Nephron progenitor cell (in vitro differentiated cells): ENCODE measurements around the gene TBCD.

Experiments
- DNase-seq: peaks from one replicate; pipeline ENCODE4 v3.0.0; 2021
- H3K27ac Mint-ChIP-seq: 2 replicates; pipeline ENCODE4 v1.8.0; 2021; ENCODE audit warnings: mild to moderate bottlenecking, moderate library complexity, mixed read lengths
- H3K27me3 Mint-ChIP-seq: 2 replicates; pipeline ENCODE4 v1.8.0; 2021; ENCODE audit warnings: mild to moderate bottlenecking, low read depth, mixed read lengths; ENCODE audit not compliant: poor library complexity
- H3K36me3 Mint-ChIP-seq: 2 replicates; pipeline ENCODE4 v1.8.0; 2021; ENCODE audit warnings: low read depth, mixed read lengths
- H3K4me1 Mint-ChIP-seq: 2 replicates; pipeline ENCODE4 v1.8.0; 2021; ENCODE audit warnings: mixed read lengths
- H3K4me3 Mint-ChIP-seq: 2 replicates; pipeline ENCODE4 v1.8.0; 2021; ENCODE audit warnings: mild to moderate bottlenecking, moderate library complexity, mixed read lengths
- H3K9me3 Mint-ChIP-seq: 2 replicates; pipeline ENCODE4 v1.8.0; 2021; ENCODE audit warnings: mild to moderate bottlenecking, moderate library complexity, mixed read lengths
- TF ChIP-seq, protein P1 (sequence below): fragments of 200-600 bp; sonication (generic); IDR thresholded peaks from 2 replicates; pipeline ENCODE4 v1.5.0; 2021; ENCODE audit warnings: antibody characterized with exemption

TBCD gene

DNA sequence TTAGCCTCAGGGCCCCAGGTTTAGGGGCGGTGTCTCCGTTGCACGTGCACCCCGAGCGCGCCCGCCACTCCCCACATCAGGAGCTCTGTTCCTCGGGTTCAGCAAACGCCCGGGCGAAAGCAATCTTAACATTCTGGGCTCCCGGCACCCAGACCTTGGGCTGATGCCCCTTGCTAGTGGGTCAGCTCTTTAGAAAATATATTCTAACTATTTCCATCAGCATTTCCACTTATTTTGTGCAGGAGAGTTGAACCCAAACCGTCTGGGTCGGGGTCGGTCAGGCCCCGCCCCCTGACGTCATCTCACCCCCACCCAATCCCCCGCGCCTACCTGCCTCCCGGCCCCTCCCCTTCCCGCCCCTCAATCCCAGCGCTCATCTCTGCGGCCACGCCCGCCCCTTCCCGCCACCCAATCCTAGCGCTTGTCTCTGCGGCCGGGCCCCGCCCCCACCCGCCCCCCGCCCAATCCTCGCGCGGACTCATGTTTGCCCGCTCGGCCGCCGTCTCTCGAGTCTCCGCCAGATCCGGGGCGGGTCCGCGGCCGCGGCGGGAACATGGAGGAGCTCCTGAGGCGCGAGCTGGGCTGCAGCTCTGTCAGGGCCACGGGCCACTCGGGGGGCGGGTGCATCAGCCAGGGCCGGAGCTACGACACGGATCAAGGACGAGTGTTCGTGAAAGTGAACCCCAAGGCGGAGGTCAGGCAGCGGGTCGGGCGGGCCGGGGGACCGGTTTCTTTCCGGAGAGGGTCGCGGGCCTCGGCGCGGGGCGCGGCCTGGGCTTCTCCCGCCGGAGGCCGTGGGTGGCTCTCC is 35.5 kb upstream of the TBCD start, which contains the start of gene FN3KRP:
Gene FN3KRP (plus strand): TSS at position 504 of the 808 bp plus-strand sequence. CDS start 50 bp downstream, at position 554.
- H3K4me3 Mint-ChIP-seq = peak within 1 kb of the TSS; percentile 94
- TF ChIP-seq, protein P1, sequence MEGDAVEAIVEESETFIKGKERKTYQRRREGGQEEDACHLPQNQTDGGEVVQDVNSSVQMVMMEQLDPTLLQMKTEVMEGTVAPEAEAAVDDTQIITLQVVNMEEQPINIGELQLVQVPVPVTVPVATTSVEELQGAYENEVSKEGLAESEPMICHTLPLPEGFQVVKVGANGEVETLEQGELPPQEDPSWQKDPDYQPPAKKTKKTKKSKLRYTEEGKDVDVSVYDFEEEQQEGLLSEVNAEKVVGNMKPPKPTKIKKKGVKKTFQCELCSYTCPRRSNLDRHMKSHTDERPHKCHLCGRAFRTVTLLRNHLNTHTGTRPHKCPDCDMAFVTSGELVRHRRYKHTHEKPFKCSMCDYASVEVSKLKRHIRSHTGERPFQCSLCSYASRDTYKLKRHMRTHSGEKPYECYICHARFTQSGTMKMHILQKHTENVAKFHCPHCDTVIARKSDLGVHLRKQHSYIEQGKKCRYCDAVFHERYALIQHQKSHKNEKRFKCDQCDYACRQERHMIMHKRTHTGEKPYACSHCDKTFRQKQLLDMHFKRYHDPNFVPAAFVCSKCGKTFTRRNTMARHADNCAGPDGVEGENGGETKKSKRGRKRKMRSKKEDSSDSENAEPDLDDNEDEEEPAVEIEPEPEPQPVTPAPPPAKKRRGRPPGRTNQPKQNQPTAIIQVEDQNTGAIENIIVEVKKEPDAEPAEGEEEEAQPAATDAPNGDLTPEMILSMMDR = no peak
- H3K4me1 Mint-ChIP-seq = peaks cover 25% of the 10 kb centered on the region
- H3K36me3 Mint-ChIP-seq = peaks cover 20% of the 10 kb centered on the region
- peaks cover 10% of the 10 kb centered on the region for H3K27me3 Mint-ChIP-seq
- DNase-seq = peak; percentile 95
- H3K27ac Mint-ChIP-seq = peak within 1 kb of the TSS; percentile 51
- no peaks in the 10 kb centered on the region for H3K9me3 Mint-ChIP-seq

DNA sequence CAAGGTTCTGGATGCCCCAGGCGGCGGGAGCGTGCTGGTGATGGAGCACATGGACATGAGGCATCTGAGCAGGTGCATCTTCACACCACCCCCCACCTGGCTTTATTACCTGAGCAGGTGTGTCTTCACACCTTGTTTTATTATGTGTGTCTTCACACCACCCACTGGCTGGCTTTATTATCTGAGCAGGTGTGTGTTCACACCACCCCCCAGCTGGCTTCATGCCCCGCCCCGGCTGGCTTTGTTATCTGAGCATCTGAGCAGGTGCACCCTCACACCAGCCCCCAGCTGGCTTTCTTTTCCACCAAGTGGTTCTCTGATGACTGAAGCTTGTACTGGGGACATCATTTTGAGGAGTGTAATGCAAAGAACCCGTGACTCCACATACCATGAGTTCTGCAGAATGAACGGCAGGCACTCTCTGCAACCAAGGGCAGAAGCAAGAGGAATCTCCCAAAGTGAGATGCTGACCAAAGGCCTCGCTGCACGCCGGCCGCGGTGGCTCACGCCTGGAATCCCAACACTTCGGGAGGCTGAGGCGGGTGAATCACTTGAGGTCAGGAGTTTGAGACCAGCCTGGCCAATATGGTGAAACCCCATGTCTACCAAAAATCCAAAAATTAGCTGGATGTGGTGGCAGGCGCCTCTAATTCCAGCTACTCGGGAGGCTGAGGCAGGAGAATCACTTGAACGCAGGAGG is 32.7 kb upstream of the TBCD start:
- Mint-ChIP-seq H3K27me3 (peaks cover 7% of the 10 kb centered on the region), H3K36me3 (peaks cover 39% of the 10 kb centered on the region), H3K4me3 (no peak overlapping the region), H3K9me3 (no peaks in the 10 kb centered on the region), H3K27ac (no peak overlapping the region), H3K4me1 (peaks cover 27% of the 10 kb centered on the region)
- DNase-seq = no peak
- TF ChIP-seq, protein P1 = no peak

DNA sequence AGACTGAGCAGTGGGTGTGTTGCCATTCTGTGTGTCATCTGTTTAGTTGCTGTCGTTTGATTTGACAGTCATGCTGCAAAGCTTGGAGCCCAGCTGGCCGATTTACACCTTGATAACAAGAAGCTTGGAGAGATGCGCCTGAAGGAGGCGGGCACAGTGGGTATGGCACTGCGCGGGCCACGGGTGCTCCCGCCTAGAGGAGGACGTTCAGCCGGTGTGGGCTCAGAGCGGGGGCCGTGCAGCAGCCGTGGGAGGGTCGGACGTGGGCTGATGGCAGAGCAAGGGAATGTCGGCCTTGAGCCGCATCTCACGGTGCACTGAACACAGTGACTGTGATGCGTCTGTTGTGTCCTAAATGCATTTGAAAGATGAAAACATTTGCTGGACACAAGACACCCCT is 31.7 kb upstream of the TBCD start:
- Mint-ChIP-seq H3K36me3 (peaks cover 39% of the 10 kb centered on the region), H3K9me3 (no peaks in the 10 kb centered on the region), H3K27ac (no peak overlapping the region)

DNA sequence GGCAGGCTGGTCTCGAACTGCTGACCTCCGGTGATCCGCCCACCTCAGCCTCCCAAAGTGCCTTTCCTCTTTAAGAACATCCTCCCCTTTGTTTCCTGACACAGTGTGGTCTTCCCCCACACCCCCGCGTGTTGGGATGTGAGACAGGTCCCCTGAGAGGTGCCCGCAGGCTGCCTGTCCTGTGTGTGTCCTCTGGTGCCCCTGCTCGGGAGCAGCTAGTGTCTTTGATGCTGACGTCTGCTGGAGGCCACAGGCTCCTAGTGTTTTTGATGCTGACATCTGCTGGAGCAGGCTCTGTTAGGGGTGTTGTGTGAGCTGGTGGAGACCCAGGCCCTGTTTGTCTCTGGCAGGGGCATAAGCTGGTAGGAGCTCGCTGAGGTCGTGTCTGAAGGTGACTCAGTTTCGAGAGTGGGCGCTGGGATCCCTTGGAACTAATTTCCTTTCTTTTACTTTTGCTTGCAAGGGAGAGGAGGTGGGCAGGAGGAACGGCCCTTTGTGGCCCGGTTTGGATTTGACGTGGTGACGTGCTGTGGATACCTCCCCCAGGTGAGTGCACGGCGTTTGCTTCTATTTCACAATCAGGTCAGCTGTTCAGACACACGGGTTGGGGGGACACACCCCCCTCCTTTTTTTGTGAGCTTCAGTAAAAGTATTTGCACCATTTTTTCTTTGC is 29.4 kb upstream of the TBCD start:
- Mint-ChIP-seq H3K27ac (peak overlapping the region; percentile 91), H3K36me3 (peaks cover 51% of the 10 kb centered on the region), H3K9me3 (no peaks in the 10 kb centered on the region), H3K4me1 (peaks cover 18% of the 10 kb centered on the region), H3K27me3 (no peaks in the 10 kb centered on the region), H3K4me3 (no peak overlapping the region)
- TF ChIP-seq, protein P1 = no peak
- DNase-seq = no peak

More for the DNA sequence above, 31.7 kb upstream of the TBCD start:
- Mint-ChIP-seq H3K4me3 (no peak overlapping the region), H3K4me1 (peaks cover 27% of the 10 kb centered on the region), H3K27me3 (peaks cover 6% of the 10 kb centered on the region)
- TF ChIP-seq, protein P1 = no peak
- DNase-seq = no peak

DNA sequence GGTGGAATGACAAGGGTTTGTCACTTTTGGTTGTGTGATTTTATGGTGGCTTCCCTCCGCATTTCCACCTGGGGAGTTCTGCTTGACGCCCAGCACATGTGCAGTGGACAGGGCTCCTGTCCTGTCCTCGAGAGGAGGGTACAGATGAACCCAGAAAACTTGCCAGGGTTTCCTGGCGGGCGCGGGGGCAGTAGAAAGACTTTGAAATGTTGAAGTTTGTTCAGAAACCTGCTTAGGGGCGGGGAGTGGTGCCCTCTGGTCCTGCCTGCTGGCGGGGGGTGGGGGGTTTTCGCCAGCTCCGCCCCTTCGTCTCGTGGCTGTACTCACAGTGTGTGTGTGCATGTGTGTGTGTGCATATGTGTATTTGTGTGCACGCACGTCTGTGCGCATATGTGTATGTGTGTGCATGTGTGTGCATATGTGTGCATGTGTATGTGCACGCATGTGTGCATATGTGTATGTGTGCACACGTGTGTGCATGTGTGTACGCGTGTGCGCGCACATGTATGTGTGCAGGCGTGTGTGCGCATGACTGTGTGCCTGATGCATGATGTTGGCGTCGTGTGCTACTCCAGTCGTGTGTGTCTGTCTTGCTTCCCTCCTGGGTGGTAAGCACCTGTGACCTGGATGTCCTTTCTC is 28.6 kb upstream of the TBCD start:
- Mint-ChIP-seq H3K4me3 (no peak overlapping the region), H3K27ac (peak overlapping the region; percentile 39), H3K9me3 (no peaks in the 10 kb centered on the region), H3K36me3 (peaks cover 52% of the 10 kb centered on the region), H3K27me3 (no peaks in the 10 kb centered on the region), H3K4me1 (peaks cover 10% of the 10 kb centered on the region)
- TF ChIP-seq, protein P1 = no peak
- no peak for DNase-seq
